ENCODE results near the gene ACSM3.

The ACSM3 gene

DNA sequence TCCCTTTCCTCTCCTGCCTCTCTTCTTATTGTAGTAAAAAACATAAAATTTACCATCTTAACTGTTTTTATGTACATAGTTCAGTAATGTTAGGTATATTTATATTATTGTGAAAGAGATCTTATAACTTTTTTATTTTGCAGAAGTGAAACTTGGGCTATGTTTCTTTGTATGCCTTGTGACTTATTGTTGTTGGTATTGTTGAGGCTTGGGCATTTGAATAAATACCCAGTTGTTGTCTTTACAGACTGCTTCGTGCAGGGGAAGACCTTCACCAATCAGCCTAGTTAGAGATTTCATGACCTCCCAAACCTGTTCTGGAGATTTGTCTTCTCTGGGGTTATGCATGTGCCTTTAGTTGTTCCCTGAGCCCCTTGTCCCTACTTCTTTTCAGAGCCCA is 74.4 kb downstream of the ACSM3 start:
- peaks cover 5% of the 10 kb centered on the region for H3K9me3 ChIP-seq (ENCODE audit: control insufficient read depth, low read depth, low read length)
- H3K27ac ChIP-seq (ENCODE audit: low read length) = no peak overlapping the region
- H3K9ac ChIP-seq (ENCODE audit: low read length) = no peak overlapping the region
- H3K36me3 ChIP-seq (ENCODE audit: control insufficient read depth, low read depth, low read length) = peaks cover 25% of the 10 kb centered on the region
- H3K4me3 ChIP-seq (ENCODE audit: low read length) = no peak overlapping the region
- H3K27me3 ChIP-seq (ENCODE audit: control insufficient read depth, insufficient read depth, low read length) = no peaks in the 10 kb centered on the region
- H3K4me1 ChIP-seq (ENCODE audit: control insufficient read depth, low read depth, low read length) = no peaks in the 10 kb centered on the region

DNA sequence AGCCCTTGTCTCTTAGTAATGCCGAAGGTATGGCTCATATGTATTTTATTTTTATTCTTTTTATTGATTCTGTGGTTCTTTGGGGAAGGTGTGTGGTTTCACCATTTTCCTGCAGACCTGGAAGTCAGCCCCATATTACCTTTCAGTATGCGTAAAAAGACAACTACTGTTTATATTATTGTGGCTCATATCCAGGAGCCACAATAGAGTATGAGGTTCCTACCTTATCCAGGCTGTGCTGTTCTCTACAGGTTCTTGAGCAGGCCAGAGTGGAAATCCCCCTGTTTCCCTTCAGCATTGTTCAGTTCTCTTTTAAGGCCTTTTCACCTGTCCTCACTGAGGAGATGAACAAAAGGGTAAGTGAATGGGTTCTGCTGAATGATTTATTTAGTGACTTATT is 75.7 kb downstream of the ACSM3 start:
- Histone ChIP-seq H3K27me3 (ENCODE audit: control insufficient read depth, insufficient read depth, low read length) (no peaks in the 10 kb centered on the region), H3K4me3 (ENCODE audit: low read length) (no peak overlapping the region), H3K36me3 (ENCODE audit: control insufficient read depth, low read depth, low read length) (peaks cover 25% of the 10 kb centered on the region), H3K27ac (ENCODE audit: low read length) (no peak overlapping the region), H3K4me1 (ENCODE audit: control insufficient read depth, low read depth, low read length) (no peaks in the 10 kb centered on the region), H3K9me3 (ENCODE audit: control insufficient read depth, low read depth, low read length) (peaks cover 5% of the 10 kb centered on the region), H3K9ac (ENCODE audit: low read length) (no peak overlapping the region)

DNA sequence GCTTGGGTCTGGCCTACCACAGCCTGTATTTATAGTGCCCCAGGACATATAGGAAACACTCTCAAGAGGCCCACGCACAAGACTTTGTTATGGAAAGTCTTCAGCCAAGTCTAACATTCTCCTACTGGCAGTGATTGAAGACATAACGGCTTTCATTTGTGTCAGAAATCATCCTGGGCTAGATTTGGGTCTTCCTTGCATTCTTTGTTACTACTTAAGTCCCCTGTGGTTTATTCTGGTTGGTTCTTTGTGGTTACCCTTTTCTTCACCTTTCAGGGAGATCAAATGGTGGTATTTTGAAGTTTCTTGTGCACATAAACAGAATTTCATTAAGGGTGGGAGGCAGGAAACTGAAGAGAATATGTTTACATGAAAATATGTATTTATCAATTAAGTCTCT is 80.2 kb downstream of the ACSM3 start:
- H3K27me3 ChIP-seq (ENCODE audit: control insufficient read depth, insufficient read depth, low read length) = no peaks in the 10 kb centered on the region
- H3K9ac ChIP-seq (ENCODE audit: low read length) = no peak overlapping the region
- peaks cover 13% of the 10 kb centered on the region for H3K36me3 ChIP-seq (ENCODE audit: control insufficient read depth, low read depth, low read length)
- no peak overlapping the region for H3K4me3 ChIP-seq (ENCODE audit: low read length)
- no peaks in the 10 kb centered on the region for H3K4me1 ChIP-seq (ENCODE audit: control insufficient read depth, low read depth, low read length)
- no peak overlapping the region for H3K27ac ChIP-seq (ENCODE audit: low read length)
- no peaks in the 10 kb centered on the region for H3K9me3 ChIP-seq (ENCODE audit: control insufficient read depth, low read depth, low read length)

DNA sequence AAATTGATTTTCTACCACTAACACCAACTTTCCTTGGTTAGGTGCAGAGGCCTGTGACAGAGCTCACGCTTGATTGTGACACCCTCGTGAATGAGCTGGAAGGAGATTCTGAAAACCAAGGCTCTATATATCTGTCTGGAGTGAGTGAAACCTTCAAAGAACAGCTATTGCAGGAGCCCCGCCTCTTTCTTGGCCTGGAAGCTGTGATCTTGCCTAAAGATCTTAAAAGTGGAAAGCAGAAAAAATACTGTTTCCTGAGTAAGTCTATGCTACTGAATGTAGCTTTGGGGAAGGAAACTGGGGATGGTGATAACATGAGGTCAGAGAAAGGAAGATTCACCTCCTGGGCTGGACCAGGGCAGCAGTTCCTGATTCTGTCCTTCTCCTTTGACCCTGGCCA is 80.8 kb downstream of the ACSM3 start:
- Histone ChIP-seq H3K4me1 (ENCODE audit: control insufficient read depth, low read depth, low read length) (no peaks in the 10 kb centered on the region), H3K9me3 (ENCODE audit: control insufficient read depth, low read depth, low read length) (no peaks in the 10 kb centered on the region), H3K27ac (ENCODE audit: low read length) (no peak overlapping the region), H3K4me3 (ENCODE audit: low read length) (no peak overlapping the region), H3K36me3 (ENCODE audit: control insufficient read depth, low read depth, low read length) (peaks cover 13% of the 10 kb centered on the region), H3K9ac (ENCODE audit: low read length) (no peak overlapping the region), H3K27me3 (ENCODE audit: control insufficient read depth, insufficient read depth, low read length) (no peaks in the 10 kb centered on the region)

DNA sequence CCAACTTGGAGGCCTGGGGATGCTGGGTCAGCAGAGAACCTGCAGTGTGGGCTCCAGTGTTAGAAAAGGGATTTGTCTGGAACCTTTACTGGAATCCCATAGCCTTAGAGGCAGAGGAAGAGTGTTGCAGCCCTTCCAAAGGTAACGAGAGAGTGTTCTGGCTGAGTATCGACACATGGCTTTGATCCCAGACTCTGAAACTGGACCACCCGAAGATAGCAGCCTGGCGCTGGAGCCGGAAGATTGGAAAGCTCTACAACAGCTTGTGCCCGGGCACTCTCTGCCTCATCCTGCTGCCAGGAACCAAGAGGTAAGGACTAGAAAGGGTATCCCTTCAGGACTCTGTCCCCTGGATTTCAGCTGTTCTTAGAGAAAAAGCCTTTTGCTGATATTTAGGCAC is 82.2 kb downstream of the ACSM3 start:
- Histone ChIP-seq H3K4me1 (ENCODE audit: control insufficient read depth, low read depth, low read length) (no peaks in the 10 kb centered on the region), H3K27me3 (ENCODE audit: control insufficient read depth, insufficient read depth, low read length) (no peaks in the 10 kb centered on the region), H3K27ac (ENCODE audit: low read length) (no peak overlapping the region), H3K36me3 (ENCODE audit: control insufficient read depth, low read depth, low read length) (peaks cover 3% of the 10 kb centered on the region), H3K9me3 (ENCODE audit: control insufficient read depth, low read depth, low read length) (no peaks in the 10 kb centered on the region), H3K9ac (ENCODE audit: low read length) (no peak overlapping the region), H3K4me3 (ENCODE audit: low read length) (no peak overlapping the region)

DNA sequence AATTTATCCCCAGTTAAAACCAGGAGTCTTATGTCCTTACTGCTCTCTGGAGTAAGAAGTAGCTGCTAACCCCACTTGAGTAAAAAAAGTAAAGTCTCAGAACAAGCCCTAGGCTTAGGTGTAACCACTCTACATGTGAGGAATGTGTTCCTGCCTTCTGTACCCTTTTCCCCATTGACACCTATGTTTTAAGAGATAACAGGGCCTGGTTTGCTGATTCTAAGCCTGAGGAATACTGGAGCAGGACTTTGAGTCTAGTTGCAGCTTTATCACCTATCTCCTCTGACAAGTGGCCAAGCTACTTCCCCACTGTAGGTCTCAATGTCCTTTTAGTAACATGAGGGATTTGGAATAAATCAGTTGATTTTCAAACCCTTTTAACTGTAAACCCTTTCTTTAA is 82.7 kb downstream of the ACSM3 start:
- Histone ChIP-seq H3K4me3 (ENCODE audit: low read length) (no peak overlapping the region), H3K27me3 (ENCODE audit: control insufficient read depth, insufficient read depth, low read length) (no peaks in the 10 kb centered on the region), H3K4me1 (ENCODE audit: control insufficient read depth, low read depth, low read length) (no peaks in the 10 kb centered on the region), H3K27ac (ENCODE audit: low read length) (no peak overlapping the region), H3K9ac (ENCODE audit: low read length) (no peak overlapping the region), H3K9me3 (ENCODE audit: control insufficient read depth, low read depth, low read length) (no peaks in the 10 kb centered on the region), H3K36me3 (ENCODE audit: control insufficient read depth, low read depth, low read length) (no peaks in the 10 kb centered on the region)
